Neural cell (in vitro differentiated cells): ENCODE results near the gene BAG5.

Source experiments
- RAD21 ChIP-seq: fragments of 450-650 bp; conservative IDR thresholded peaks from 2 replicates; pipeline ENCODE4 v1.6.1; 2014; ENCODE audit warnings: antibody characterized with exemption, mild to moderate bottlenecking, moderate library complexity
- TF ChIP-seq, protein P1 (sequence below): fragments of 450-650 bp; IDR thresholded peaks from 2 replicates; pipeline ENCODE4 v1.5.1; 2014; ENCODE audit warnings: antibody characterized with exemption, mild to moderate bottlenecking, moderate library complexity; ENCODE audit not compliant: poor library complexity, severe bottlenecking

DNA sequence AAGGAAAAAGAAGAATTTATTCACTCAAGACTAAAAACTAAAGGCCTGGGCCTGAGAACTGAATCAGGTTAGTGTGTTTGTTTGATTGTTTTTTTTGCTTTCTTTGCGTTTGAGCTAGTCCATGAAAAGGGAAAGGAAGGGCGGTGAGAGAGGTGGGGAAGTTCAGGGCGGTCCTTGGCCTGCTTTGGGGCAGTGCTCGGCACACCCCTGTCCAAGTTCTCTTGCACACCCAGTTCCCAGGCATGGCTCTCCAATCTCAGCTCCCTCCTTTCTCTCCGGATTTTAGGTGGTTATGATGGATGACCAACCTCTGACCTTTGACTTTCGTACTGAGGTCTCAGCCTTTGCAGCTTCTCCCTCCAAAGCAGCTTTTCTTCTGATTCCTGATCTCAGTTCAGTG is 11.6 kb upstream of the BAG5 start:
- TF ChIP-seq, protein P1, sequence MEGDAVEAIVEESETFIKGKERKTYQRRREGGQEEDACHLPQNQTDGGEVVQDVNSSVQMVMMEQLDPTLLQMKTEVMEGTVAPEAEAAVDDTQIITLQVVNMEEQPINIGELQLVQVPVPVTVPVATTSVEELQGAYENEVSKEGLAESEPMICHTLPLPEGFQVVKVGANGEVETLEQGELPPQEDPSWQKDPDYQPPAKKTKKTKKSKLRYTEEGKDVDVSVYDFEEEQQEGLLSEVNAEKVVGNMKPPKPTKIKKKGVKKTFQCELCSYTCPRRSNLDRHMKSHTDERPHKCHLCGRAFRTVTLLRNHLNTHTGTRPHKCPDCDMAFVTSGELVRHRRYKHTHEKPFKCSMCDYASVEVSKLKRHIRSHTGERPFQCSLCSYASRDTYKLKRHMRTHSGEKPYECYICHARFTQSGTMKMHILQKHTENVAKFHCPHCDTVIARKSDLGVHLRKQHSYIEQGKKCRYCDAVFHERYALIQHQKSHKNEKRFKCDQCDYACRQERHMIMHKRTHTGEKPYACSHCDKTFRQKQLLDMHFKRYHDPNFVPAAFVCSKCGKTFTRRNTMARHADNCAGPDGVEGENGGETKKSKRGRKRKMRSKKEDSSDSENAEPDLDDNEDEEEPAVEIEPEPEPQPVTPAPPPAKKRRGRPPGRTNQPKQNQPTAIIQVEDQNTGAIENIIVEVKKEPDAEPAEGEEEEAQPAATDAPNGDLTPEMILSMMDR, result no peak
- TF ChIP-seq RAD21, result no peak
